K562 (cell line): Measurements from ENCODE around the gene PDE4A. TPM values are rescaled to one million over a fixed set of nuclear protein-coding genes. Genes with fewer than 3 reads are reported as not detected.
A peak's percentile ranks its signal among the peaks of the same experiment; 100 is the strongest.

Experiments
- ARHGAP35 ChIP-seq: fragments of 450-650 bp; IDR thresholded peaks from 2 replicates; pipeline ENCODE4 v1.6.1; 2018; ENCODE audit not compliant: partially characterized antibody
- ARID2 ChIP-seq: fragments of 450-650 bp; IDR thresholded peaks from 2 replicates; pipeline ENCODE4 v1.6.1; 2017; ENCODE audit warnings: antibody characterized with exemption, mild to moderate bottlenecking
- ASH1L ChIP-seq: fragments of 450-650 bp; IDR thresholded peaks from 2 replicates; pipeline ENCODE4 v1.6.1; 2018; ENCODE audit warnings: borderline replicate concordance, mild to moderate bottlenecking, low read depth; ENCODE audit not compliant: partially characterized antibody
- ATF3 ChIP-seq, 2 experiments: fragments of 450-650 bp in 1 of 2; sonication (generic) in 1 of 2; formaldehyde crosslinking in 1 of 2; IDR thresholded peaks in 1 of 2; conservative IDR thresholded peaks in 1 of 2; 2 replicates each; pipeline versions ENCODE4 v1.6.1 to v1.8.1; 2016 to 2023; ENCODE audit warnings: mild to moderate bottlenecking in 2 of 2, moderate library complexity in 2 of 2, inconsistent platforms in 1 of 2, missing genetic modification reagents in 1 of 2
- BRD4 ChIP-seq: fragments of 200-600 bp; sonication (generic); IDR thresholded peaks from 2 replicates; pipeline ENCODE4 v1.6.1; 2017; ENCODE audit warnings: inconsistent platforms
- CEBPZ ChIP-seq: fragments of 150-350 bp; IDR thresholded peaks from 2 replicates; pipeline ENCODE4 v1.6.1; 2014; ENCODE audit warnings: low read depth, mild to moderate bottlenecking, low read length, borderline replicate concordance
- E2F6 ChIP-seq, 2 experiments: IDR thresholded peaks; 2 replicates each; pipeline ENCODE4 v1.6.1; 2011; ENCODE audit warnings: borderline replicate concordance in 1 of 2, control low read depth in 1 of 2, low read depth in 1 of 2, low read length in 1 of 2, mild to moderate bottlenecking in 1 of 2, mixed read lengths in 1 of 2, moderate library complexity in 1 of 2; ENCODE audit not compliant: insufficient read depth in 1 of 2, insufficient read length in 1 of 2, poor library complexity in 1 of 2, severe bottlenecking in 1 of 2; ENCODE audit errors: extremely low read depth in 1 of 2
- ELK1 ChIP-seq: sonication (generic); formaldehyde crosslinking; IDR thresholded peaks from 2 replicates; pipeline ENCODE4 v1.8.1; 2022; ENCODE audit warnings: missing genetic modification reagents
- EZH2 ChIP-seq: IDR thresholded peaks from 2 replicates; pipeline ENCODE4 v1.6.1; 2012; ENCODE audit warnings: low read depth, mild to moderate bottlenecking, inconsistent platforms, low read length, borderline replicate concordance
- GTF2A2 ChIP-seq: IDR thresholded peaks from 2 replicates; pipeline ENCODE4 v1.6.1; 2016; ENCODE audit warnings: mild to moderate bottlenecking, missing genetic modification characterization, missing compliant biosample characterization
- JUND ChIP-seq, 2 experiments: IDR thresholded peaks; 2 replicates in 1 of 2; 3 replicates in 1 of 2; pipeline ENCODE4 v1.6.1; 2011; ENCODE audit warnings: borderline replicate concordance in 2 of 2, low read depth in 2 of 2, low read length in 2 of 2, improper control_type of control experiment in 1 of 2, missing biosample characterization in 1 of 2, missing genetic modification characterization in 1 of 2, missing genetic modification reagents in 1 of 2
- MCM5 ChIP-seq: fragments of 450-650 bp; IDR thresholded peaks from 2 replicates; pipeline ENCODE4 v1.6.1; 2016; ENCODE audit warnings: low read depth
- MYC ChIP-seq, 2 experiments: fragments of 250-450 bp in 1 of 2; sonication (Bioruptor Pico) in 1 of 2; IDR thresholded peaks; 2 replicates each; pipeline versions ENCODE4 v1.5.1 to v1.6.1; 2012 to 2021; ENCODE audit warnings: low read depth in 2 of 2, borderline replicate concordance in 1 of 2, improper control_type of control experiment in 1 of 2, low read length in 1 of 2, mild to moderate bottlenecking in 1 of 2, moderate library complexity in 1 of 2
- SREBF1 ChIP-seq: fragments of 150-350 bp; IDR thresholded peaks from 2 replicates; pipeline ENCODE4 v1.6.1; 2014; ENCODE audit warnings: antibody characterized with exemption, low read depth, low read length, borderline replicate concordance
- ZNF134 ChIP-seq: fragments of 250-450 bp; sonication (Bioruptor Pico); conservative IDR thresholded peaks from 2 replicates; pipeline ENCODE4 v1.4.0; 2020
- ZNF740 ChIP-seq, 3 experiments: fragments of 200-800 bp in 1 of 3; sonication (Bioruptor generic) in 1 of 3; sonication (generic) in 1 of 3; formaldehyde crosslinking in 1 of 3; IDR thresholded peaks; 2 replicates each; pipeline versions ENCODE4 v1.6.1 to v1.8.0; 2016 to 2022; ENCODE audit warnings: mild to moderate bottlenecking in 2 of 3, missing compliant biosample characterization in 2 of 3, missing genetic modification characterization in 2 of 3, missing genetic modification reagents in 1 of 3
- ZNF77 ChIP-seq: fragments of 250-450 bp; sonication (Bioruptor Pico); IDR thresholded peaks from 2 replicates; pipeline ENCODE4 v1.5.0; 2020
- polyA plus RNA-seq, 8 experiments: library from polyadenylated mRNA; depleted of rRNA in 4 of 8; stranded (reverse) in 5 of 8; unstranded in 3 of 8; fragments of >200 nt; fragmentation: Nextera tagmentation in 2 of 8; fragmentation: Illumina TruSeq in 1 of 8; extraction: Ambion mirVana in 2 of 8; extraction: Trizol in 1 of 8; gene quantifications; 2 replicates each; pipeline versions ENCODE4 v1.2.1 to v1.2.3, GENCODE V29; 2011 to 2014; ENCODE audit warnings: inconsistent platforms in 1 of 8, missing spikeins in 1 of 8
- total RNA-seq, 7 experiments: library from RNA; depleted of rRNA in 6 of 7; stranded (reverse); fragments of >200 nt in 6 of 7; fragmentation: Illumina TruSeq in 2 of 7; extraction: Trizol in 2 of 7; gene quantifications; 2 replicates each; pipeline versions ENCODE4 v1.2.1 to v1.2.3, GENCODE V29; 2011 to 2021; ENCODE audit warnings: low replicate concordance in 1 of 7

PDE4A gene
- total and polyA plus RNA-seq, 9 of the 15 experiments (the other 6 are each of a cell fraction or from before 2014, with no cell fraction given): 0.66 to 26.9 (median 4.6) TPM

- no peak for TF ChIP-seq ATF3 (IDR thresholded peaks at IDR 0.05)
- no peak for TF ChIP-seq ATF3 (CRISPR knock-in tag; conservative IDR thresholded peaks at IDR 0.05)
- peak; percentile 99 for TF ChIP-seq ASH1L
- TF ChIP-seq GTF2A2 (tag): no peak
- peak; percentile 93 to 98 for TF ChIP-seq E2F6 (IDR thresholded peaks at IDR 0.05; ENCODE audit: borderline replicate concordance in 1 of 2, extremely low read depth in 1 of 2, insufficient read depth in 1 of 2, insufficient read length in 1 of 2, low read depth in 1 of 2, low read length in 1 of 2, poor library complexity in 1 of 2, severe bottlenecking in 1 of 2)
- TF ChIP-seq MCM5: no peak
- TF ChIP-seq CEBPZ: no peak
- TF ChIP-seq ARID2: no peak
- TF ChIP-seq SREBF1: no peak
- no peak for TF ChIP-seq JUND (IDR thresholded peaks at IDR 0.05; ENCODE audit: borderline replicate concordance, low read depth, low read length)
- no peak; the same call in 2 of the 3 replicates for TF ChIP-seq JUND (tag; IDR thresholded peaks at IDR 0.05; ENCODE audit: borderline replicate concordance, low read depth, low read length)
- peak; percentile 74 for TF ChIP-seq MYC (IDR thresholded peaks at IDR 0.05; ENCODE audit: low read depth, low read length)
- no peak for TF ChIP-seq MYC (CRISPR knock-in tag; IDR thresholded peaks at IDR 0.05; ENCODE audit: borderline replicate concordance, low read depth)
- no peak for TF ChIP-seq EZH2
- TF ChIP-seq ZNF740 (CRISPR knock-in tag; IDR thresholded peaks at IDR 0.05): no peak
- no peak for TF ChIP-seq ZNF740 (tag; IDR thresholded peaks at IDR 0.05)
- no peak for TF ChIP-seq ZNF77 (CRISPR knock-in tag)
- TF ChIP-seq ARHGAP35: no peak
- TF ChIP-seq ZNF134 (CRISPR knock-in tag): no peak
- TF ChIP-seq BRD4: no peak
- no peak for TF ChIP-seq ELK1
Observed at GRCh38 chr19:10380313-10381102, 39.8 kb upstream of the PDE4A start, which contains the start of gene TYK2 (continued).
